GM12878 (cell line): ENCODE measurements around the gene SIDT2. TPM values are rescaled to one million over a fixed set of nuclear protein-coding genes. Genes with fewer than 3 reads are reported as not detected.

Experiments used
- BCL11A ChIP-seq: IDR thresholded peaks from 2 replicates; pipeline ENCODE4 v1.6.1; 2011; ENCODE audit warnings: low read depth, low read length
- CBFB ChIP-seq: IDR thresholded peaks from 2 replicates; pipeline ENCODE4 v1.6.1; 2016; ENCODE audit warnings: antibody characterized with exemption, low read depth
- EP300 ChIP-seq, 2 experiments: fragments of 150-350 bp in 1 of 2; IDR thresholded peaks; 2 replicates each; pipeline ENCODE4 v1.6.1; 2011 to 2012; ENCODE audit warnings: low read depth in 2 of 2, low read length in 2 of 2, borderline replicate concordance in 1 of 2, improper control_type of control experiment in 1 of 2, inconsistent platforms in 1 of 2; ENCODE audit not compliant: control insufficient read depth in 1 of 2
- ETV6 ChIP-seq, 2 experiments: fragments of 450-650 bp in 1 of 2; IDR thresholded peaks in 1 of 2; conservative IDR thresholded peaks in 1 of 2; 2 replicates each; pipeline ENCODE4 v1.6.1; 2014; ENCODE audit warnings: antibody characterized with exemption in 1 of 2, borderline replicate concordance in 1 of 2, low read depth in 1 of 2, mild to moderate bottlenecking in 1 of 2, moderate library complexity in 1 of 2
- EZH2 ChIP-seq: IDR thresholded peaks from 2 replicates; pipeline ENCODE4 v1.6.1; 2012; ENCODE audit warnings: low read depth, mild to moderate bottlenecking, control low read depth, inconsistent platforms, low read length, borderline replicate concordance; ENCODE audit not compliant: control insufficient read depth
- FOXK2 ChIP-seq: fragments of 450-650 bp; IDR thresholded peaks from 2 replicates; pipeline ENCODE4 v1.6.1; 2017; ENCODE audit warnings: mild to moderate bottlenecking, moderate library complexity
- GATAD2B ChIP-seq: fragments of 450-650 bp; conservative IDR thresholded peaks from 2 replicates; pipeline ENCODE4 v1.6.1; 2017; ENCODE audit warnings: low read depth, mild to moderate bottlenecking, moderate library complexity
- JUND ChIP-seq: IDR thresholded peaks from 2 replicates; pipeline ENCODE4 v1.6.1; 2012; ENCODE audit warnings: low read depth, mild to moderate bottlenecking, low read length, improper control_type of control experiment, moderate library complexity
- KLF5 ChIP-seq: fragments of 450-650 bp; IDR thresholded peaks from 2 replicates; pipeline ENCODE4 v1.6.1; 2014; ENCODE audit warnings: mild to moderate bottlenecking; ENCODE audit not compliant: partially characterized antibody
- NFIC ChIP-seq: IDR thresholded peaks from 2 replicates; pipeline ENCODE4 v1.6.1; 2012; ENCODE audit warnings: low read depth, mild to moderate bottlenecking, inconsistent platforms, low read length, moderate library complexity
- NFYB ChIP-seq: IDR thresholded peaks from 2 replicates; pipeline ENCODE4 v1.6.1; 2011; ENCODE audit warnings: low read depth, mild to moderate bottlenecking, low read length, improper control_type of control experiment, moderate library complexity; ENCODE audit not compliant: insufficient read depth
- NR2C1 ChIP-seq: fragments of 450-650 bp; IDR thresholded peaks from 2 replicates; pipeline ENCODE4 v1.6.1; 2017; ENCODE audit warnings: antibody characterized with exemption, mild to moderate bottlenecking, moderate library complexity
- TARDBP ChIP-seq: IDR thresholded peaks from 2 replicates; pipeline ENCODE4 v1.6.1; 2016; ENCODE audit warnings: borderline replicate concordance
- TCF12 ChIP-seq: IDR thresholded peaks from 2 replicates; pipeline ENCODE4 v1.6.1; 2011; ENCODE audit warnings: low read depth, mild to moderate bottlenecking, low read length
- TCF3 ChIP-seq: IDR thresholded peaks from 2 replicates; pipeline ENCODE4 v1.6.1; 2012; ENCODE audit warnings: low read depth, mild to moderate bottlenecking, low read length, borderline replicate concordance; ENCODE audit not compliant: insufficient read depth
- YY1 ChIP-seq: IDR thresholded peaks from 2 replicates; pipeline ENCODE4 v1.6.1; 2011; ENCODE audit warnings: low read depth, mild to moderate bottlenecking, low read length
- ZNF384 ChIP-seq: IDR thresholded peaks from 2 replicates; pipeline ENCODE4 v1.6.1; 2012; ENCODE audit warnings: low read depth, mild to moderate bottlenecking, low read length, improper control_type of control experiment, borderline replicate concordance
- ZNF622 ChIP-seq: fragments of 450-650 bp; IDR thresholded peaks from 2 replicates; pipeline ENCODE4 v1.6.1; 2017; ENCODE audit warnings: mild to moderate bottlenecking, inconsistent platforms
- polyA plus RNA-seq, 11 experiments: library from polyadenylated mRNA; depleted of rRNA in 4 of 11; unstranded in 6 of 11; stranded (reverse) in 5 of 11; fragments of >200 nt; fragmentation: Nextera tagmentation in 4 of 11; fragmentation: Illumina TruSeq in 1 of 11; extraction: Ambion mirVana in 4 of 11; extraction: Trizol in 1 of 11; gene quantifications; 1 replicate in 1 of 11; 2 replicates in 10 of 11; pipeline versions ENCODE4 v1.2.1 to v1.2.3, GENCODE V29; 2011 to 2016; ENCODE audit warnings: inconsistent platforms in 2 of 11, missing spikeins in 2 of 11, low read depth in 1 of 11
- total RNA-seq, 4 experiments: library from RNA; depleted of rRNA in 3 of 4; stranded (reverse); fragments of >200 nt in 3 of 4; fragmentation: Illumina TruSeq in 1 of 4; extraction: Trizol in 1 of 4; gene quantifications; 2 replicates each; pipeline versions ENCODE4 v1.2.1 to v1.2.3, GENCODE V29; 2013 to 2021
- TF ChIP-seq, protein P1 (sequence below): fragments of 450-650 bp; IDR thresholded peaks from 2 replicates; pipeline ENCODE4 v1.6.1; 2016; ENCODE audit warnings: mild to moderate bottlenecking
- TF ChIP-seq, protein P2 (sequence below): fragments of 450-650 bp; formaldehyde crosslinking; IDR thresholded peaks from 2 replicates; pipeline ENCODE4 v1.4.0; 2020; ENCODE audit warnings: mild to moderate bottlenecking, moderate library complexity
- TF ChIP-seq, protein P3 (sequence below): fragments of 450-650 bp; conservative IDR thresholded peaks from 2 replicates; pipeline ENCODE4 v1.6.1; 2017; ENCODE audit warnings: mild to moderate bottlenecking, moderate library complexity
- TF ChIP-seq, protein P4 (sequence below): IDR thresholded peaks from 2 replicates; pipeline ENCODE4 v1.6.1; 2011; ENCODE audit warnings: low read depth, mild to moderate bottlenecking, low read length, moderate library complexity, borderline replicate concordance; ENCODE audit errors: extremely low read depth

SIDT2 gene
- total and polyA plus RNA-seq, 10 of the 15 experiments (the other 5 are each of a cell fraction or from before 2014, with no cell fraction given): 4.9 to 23.9 (median 10.3) TPM

DNA sequence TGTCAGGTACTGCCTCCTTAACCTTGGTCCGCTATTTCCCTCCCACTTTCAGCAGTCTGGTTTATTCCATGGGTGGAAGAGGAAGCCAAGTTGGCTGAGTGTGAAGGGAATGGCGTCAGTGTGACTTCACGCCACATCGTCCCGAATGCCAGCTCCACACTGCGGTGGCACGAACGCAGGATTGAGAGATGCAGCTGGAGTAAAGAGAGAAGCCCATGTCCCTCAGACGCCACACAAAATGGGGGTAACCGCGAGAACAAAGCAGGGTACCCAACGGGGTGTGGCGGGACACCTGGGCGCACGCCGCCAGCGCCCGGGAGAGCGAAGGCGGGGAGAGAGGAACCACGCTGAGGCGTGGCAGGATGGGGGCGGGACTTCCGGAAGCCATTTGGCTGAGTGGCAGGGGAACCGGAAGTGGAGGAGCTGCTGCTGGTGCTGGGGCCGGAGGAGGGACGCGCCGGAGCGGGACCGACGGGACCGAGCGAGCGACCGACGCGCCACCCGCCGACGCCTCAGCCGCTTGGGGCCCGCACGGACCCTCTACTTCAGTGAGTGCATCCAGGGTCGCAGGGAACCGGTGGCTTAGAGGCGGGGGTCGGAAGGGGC is 34.6 kb upstream of the SIDT2 start, which contains the start of gene PAFAH1B2 (continued):
- TF ChIP-seq, protein P1, sequence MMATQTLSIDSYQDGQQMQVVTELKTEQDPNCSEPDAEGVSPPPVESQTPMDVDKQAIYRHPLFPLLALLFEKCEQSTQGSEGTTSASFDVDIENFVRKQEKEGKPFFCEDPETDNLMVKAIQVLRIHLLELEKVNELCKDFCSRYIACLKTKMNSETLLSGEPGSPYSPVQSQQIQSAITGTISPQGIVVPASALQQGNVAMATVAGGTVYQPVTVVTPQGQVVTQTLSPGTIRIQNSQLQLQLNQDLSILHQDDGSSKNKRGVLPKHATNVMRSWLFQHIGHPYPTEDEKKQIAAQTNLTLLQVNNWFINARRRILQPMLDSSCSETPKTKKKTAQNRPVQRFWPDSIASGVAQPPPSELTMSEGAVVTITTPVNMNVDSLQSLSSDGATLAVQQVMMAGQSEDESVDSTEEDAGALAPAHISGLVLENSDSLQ: peak; percentile 99
- no peak for TF ChIP-seq NFYB
- TF ChIP-seq CBFB: peak; percentile 76
- TF ChIP-seq BCL11A: no peak
- no peak for TF ChIP-seq ETV6 (conservative IDR thresholded peaks at IDR 0.05 in 1 of 2, IDR thresholded peaks at IDR 0.05 in 1 of 2; ENCODE audit: borderline replicate concordance in 1 of 2, low read depth in 1 of 2)
- TF ChIP-seq TCF12: peak; percentile 50; the same call in 1 of the 2 replicates
- TF ChIP-seq ZNF622: no peak
- peak; percentile 74; the same call in 1 of the 2 replicates for TF ChIP-seq TCF3
- no peak for TF ChIP-seq EZH2
- no peak; the same call in 1 of the 2 replicates for TF ChIP-seq TARDBP
- TF ChIP-seq EP300 (IDR thresholded peaks at IDR 0.05; ENCODE audit: borderline replicate concordance in 1 of 2, control insufficient read depth in 1 of 2, low read depth in 2 of 2, low read length in 2 of 2): no peak
- TF ChIP-seq, protein P2, sequence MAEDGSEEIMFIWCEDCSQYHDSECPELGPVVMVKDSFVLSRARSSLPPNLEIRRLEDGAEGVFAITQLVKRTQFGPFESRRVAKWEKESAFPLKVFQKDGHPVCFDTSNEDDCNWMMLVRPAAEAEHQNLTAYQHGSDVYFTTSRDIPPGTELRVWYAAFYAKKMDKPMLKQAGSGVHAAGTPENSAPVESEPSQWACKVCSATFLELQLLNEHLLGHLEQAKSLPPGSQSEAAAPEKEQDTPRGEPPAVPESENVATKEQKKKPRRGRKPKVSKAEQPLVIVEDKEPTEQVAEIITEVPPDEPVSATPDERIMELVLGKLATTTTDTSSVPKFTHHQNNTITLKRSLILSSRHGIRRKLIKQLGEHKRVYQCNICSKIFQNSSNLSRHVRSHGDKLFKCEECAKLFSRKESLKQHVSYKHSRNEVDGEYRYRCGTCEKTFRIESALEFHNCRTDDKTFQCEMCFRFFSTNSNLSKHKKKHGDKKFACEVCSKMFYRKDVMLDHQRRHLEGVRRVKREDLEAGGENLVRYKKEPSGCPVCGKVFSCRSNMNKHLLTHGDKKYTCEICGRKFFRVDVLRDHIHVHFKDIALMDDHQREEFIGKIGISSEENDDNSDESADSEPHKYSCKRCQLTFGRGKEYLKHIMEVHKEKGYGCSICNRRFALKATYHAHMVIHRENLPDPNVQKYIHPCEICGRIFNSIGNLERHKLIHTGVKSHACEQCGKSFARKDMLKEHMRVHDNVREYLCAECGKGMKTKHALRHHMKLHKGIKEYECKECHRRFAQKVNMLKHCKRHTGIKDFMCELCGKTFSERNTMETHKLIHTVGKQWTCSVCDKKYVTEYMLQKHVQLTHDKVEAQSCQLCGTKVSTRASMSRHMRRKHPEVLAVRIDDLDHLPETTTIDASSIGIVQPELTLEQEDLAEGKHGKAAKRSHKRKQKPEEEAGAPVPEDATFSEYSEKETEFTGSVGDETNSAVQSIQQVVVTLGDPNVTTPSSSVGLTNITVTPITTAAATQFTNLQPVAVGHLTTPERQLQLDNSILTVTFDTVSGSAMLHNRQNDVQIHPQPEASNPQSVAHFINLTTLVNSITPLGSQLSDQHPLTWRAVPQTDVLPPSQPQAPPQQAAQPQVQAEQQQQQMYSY (CRISPR knock-in tag): no peak
- TF ChIP-seq NFIC: no peak
- no peak; the same call in 1 of the 2 replicates for TF ChIP-seq GATAD2B
- TF ChIP-seq NR2C1: 0 out of 2 replicates have a peak, but pooled peaks have one; percentile 10
- TF ChIP-seq, protein P3, sequence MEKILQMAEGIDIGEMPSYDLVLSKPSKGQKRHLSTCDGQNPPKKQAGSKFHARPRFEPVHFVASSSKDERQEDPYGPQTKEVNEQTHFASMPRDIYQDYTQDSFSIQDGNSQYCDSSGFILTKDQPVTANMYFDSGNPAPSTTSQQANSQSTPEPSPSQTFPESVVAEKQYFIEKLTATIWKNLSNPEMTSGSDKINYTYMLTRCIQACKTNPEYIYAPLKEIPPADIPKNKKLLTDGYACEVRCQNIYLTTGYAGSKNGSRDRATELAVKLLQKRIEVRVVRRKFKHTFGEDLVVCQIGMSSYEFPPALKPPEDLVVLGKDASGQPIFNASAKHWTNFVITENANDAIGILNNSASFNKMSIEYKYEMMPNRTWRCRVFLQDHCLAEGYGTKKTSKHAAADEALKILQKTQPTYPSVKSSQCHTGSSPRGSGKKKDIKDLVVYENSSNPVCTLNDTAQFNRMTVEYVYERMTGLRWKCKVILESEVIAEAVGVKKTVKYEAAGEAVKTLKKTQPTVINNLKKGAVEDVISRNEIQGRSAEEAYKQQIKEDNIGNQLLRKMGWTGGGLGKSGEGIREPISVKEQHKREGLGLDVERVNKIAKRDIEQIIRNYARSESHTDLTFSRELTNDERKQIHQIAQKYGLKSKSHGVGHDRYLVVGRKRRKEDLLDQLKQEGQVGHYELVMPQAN: no peak; the same call in none of the 2 replicates
- TF ChIP-seq JUND: 0 out of 2 replicates have a peak, but pooled peaks have one; percentile 6
- no peak for TF ChIP-seq ZNF384
- peak; percentile 86 for TF ChIP-seq KLF5
- TF ChIP-seq, protein P4, sequence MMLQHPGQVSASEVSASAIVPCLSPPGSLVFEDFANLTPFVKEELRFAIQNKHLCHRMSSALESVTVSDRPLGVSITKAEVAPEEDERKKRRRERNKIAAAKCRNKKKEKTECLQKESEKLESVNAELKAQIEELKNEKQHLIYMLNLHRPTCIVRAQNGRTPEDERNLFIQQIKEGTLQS: no peak
- TF ChIP-seq FOXK2: no peak
- TF ChIP-seq YY1: no peak
